Mucosa of gallbladder (tissue), 1 donor: ENCODE measurements around the gene COBL. TPM values are rescaled to one million over a fixed set of nuclear protein-coding genes. Genes with fewer than 3 reads are reported as not detected.

ENCODE experiments used
- DNase-seq: peaks from one replicate; pipeline ENCODE4 v3.0.0-alpha.2; 2020; ENCODE audit warnings: low spot score
- total RNA-seq: library from RNA; stranded (reverse); gene quantifications from one replicate; pipeline ENCODE4 v1.2.1, GENCODE V29; 2021
- donor health status: DM: no; HTN: no; CAD: no.

The COBL gene
- total RNA-seq, 1 donor from 2014 or later, result 87.3 TPM

DNA sequence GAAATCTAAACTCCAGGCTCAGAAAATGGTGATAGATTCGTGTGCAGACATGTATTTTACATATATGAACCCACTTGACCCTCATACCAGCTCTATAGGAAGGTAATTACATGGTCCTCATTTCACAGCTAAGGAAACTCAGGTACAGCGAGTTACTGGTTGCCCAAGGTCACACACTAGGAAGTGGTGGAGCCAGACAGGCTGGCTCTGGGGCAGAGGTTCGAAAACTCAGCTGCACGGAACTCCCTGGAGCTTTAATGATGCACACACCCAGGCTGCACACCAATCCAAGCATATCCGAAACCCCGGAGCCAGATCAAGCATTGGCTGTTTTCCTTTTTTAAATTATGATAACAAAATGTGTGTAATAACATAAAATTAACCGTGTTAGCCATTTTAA lies 172.4 kb downstream of the COBL start:
- no peak for DNase-seq

- DNase-seq, result no peak
Observed at GRCh38 chr7:51142741-51143385, 173.7 kb downstream of the COBL start.

DNA sequence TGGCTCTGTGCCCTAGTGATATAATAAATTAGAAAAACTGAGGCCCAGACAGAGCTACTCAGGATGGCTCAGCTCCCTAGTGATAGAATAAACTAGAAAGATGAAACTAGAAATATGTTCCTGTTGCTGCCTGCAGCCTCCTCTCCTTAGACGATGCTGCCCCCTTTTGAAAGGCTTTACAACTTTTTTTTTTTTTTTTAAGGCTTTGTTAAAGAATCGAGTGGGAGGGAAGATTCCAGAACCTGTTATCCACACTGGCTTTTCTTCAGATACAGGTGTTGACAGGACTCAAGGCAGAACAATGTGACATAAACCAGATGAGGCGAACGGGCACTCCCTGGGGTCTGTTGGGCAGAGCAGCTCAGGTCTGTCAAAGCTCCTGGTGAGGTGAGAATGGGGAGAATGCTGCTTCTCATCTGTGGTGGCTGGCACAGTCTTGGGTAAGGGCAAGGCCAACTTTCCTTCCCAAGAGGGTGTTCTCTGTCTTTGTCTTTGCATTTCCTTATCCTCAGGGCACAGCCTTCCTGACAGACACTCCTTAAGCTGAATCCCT lies 175.1 kb downstream of the COBL start:
- no peak for DNase-seq

DNA sequence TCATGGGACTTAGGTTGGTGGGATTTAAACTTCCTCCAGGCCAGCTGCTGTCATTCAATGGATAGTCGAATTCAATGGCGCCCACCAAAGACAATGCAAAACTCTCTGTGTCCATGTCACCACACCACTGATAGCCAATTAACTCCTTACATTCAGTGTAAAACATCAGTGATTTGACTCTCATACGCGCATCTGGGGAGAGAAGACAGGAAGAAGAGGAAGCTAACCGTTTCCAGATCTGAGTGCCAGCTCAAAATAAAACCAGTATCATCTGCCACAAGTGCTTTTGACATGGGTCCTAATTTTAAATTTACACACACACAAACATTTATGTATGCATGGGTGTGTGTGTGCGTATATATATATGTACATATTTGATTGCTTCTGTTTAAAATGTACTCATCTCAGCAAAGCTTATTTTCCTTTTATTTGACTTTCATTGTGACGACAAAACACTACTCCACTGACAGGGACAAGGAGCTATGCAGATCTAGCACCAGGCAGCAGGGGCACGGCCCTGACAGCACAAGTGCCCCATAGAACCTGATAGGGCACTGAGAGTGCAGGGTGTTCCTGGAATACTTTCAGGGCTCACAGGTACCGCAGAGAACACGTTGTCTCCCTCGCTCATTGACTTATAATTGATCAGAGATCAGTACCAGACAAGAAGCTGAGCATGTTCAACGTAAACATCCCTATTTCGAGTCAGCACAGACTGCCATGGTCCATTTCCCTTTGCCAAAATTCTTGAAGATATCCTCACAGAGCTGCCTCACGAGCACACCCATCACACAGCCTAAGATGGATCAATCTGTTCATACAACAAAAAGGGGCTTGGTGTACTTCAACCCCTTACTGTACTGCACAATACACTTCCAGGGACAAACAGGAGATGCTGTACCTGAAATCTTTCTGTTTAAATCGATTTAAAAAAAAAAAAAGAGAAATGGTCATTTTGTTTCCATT lies 176.1 kb downstream of the COBL start:
- no peak for DNase-seq

- peak; percentile 55 for DNase-seq
Observed at GRCh38 chr7:51139796-51140195, 176.8 kb downstream of the COBL start.

- DNase-seq, result peak; percentile 26
Observed at GRCh38 chr7:51138123-51139085, 178.2 kb downstream of the COBL start.

DNA sequence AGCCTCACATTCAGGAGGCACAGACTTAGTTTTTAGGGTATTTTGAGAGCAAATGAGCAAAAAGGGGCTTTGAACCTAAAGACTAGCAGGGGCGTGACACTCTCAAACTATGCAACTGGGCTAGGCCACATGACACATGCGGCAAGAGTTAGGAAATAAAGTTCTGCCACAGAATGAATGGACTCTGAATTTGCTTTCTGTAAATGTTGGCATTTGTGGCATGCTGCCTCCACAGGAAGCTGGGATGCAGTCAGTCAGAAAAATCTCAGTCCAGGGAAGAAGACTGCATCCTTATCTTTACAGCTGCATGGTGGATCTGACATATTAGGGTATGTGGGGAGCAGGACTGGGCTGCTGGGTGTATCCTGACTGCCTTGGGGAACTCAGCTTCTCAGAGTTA lies 181.0 kb downstream of the COBL start:
- no peak for DNase-seq

DNA sequence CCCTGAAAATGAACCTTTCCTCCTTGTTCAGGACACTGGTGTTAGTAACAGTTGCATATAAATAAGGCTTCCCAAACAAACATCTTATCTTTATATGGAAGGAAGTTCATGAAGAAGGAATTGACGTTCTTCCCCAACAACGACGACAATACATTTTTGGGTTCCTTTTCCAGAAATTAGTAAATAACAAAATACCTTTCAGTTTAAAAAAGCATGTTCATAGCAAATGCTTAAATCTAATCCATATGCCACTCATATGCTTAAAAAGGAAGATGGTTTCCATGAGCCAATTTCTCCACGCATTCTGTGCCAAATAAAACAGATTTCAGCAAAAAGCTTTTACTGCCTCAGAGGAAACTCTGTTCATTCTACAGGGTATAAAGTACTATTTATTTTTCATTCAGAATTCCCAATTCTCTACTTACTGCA lies 182.6 kb downstream of the COBL start:
- DNase-seq, result no peak

DNA sequence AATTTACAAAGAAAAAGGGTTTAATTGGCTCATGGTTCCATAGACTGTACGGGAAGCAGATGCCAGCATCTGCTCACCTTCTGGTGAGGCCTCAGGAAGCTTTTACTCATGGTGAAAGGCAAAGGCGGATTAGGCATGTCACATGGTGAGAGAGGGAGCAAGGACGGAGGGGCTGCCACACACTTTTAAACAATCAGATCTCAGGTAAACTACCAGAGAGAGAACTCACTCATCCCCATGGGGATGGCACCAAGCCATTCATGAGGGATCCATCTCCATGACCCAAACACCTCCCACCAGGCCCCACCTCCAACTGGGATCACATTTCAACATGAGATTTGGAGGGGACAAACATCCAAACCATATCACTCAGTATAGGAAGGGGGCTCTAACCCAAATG lies 183.9 kb downstream of the COBL start:
- no peak for DNase-seq

GRCh38 chr7:51129527-51130472 lies 186.8 kb downstream of the COBL start:
- DNase-seq, result no peak

DNA sequence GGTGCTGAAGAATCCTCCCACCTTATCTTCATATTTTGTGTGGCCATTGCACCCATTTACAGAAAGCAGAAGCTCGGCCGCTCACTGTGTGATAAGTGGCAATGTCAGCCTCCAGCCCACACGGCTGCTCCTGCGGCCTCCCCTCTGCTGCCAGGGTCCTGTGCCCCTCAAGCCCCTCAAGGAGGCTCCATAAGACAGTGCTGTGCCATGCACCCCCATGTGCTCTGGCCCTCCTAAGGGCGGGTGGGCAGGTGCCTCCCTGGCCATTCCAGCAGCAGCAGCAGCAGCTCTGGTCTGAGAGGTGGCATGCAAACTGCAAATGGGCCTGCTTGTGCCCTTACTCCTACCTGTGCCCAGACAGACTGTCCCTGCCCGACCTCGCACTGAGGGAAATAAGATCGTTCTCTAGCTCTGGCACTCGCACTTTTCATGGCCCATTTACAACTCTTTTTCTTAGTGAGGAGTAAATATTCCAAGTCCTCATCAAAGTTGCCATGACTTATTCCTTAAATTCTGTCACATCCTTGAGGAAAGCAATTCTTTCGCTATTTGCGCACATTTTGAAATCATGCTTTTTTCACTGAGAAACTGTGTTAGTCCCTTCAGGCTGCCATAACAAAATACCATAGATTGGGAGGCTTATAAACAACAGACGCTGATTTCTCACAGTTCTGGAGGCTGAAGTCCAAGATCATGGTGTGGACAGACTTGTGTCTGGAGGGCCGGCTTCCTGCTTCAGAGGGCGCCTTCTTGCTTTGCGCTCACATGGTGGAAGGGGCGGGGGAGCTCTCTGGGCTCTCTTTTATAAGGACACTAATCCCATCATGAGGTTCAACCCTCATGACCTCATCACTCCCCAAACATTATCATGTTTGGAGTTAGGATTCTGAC lies 187.8 kb downstream of the COBL start:
- DNase-seq, result no peak

DNA sequence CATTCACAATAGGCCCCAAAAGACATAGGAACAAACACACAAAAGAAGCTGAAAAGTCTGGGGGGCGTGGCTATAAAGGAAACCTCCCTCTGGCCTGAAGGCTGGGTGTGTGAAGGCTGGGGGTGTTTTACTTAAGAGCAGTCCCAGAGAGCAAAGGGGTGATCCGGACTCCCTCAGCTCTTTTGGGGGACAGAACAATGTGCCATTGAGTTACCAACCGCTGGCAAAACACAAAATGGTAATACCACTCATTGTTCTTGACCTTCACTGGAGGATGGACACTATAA lies 189.0 kb downstream of the COBL start:
- DNase-seq, result no peak

- no peak for DNase-seq
Observed at GRCh38 chr7:51126813-51127617, 189.6 kb downstream of the COBL start.

GRCh38 chr7:51126324-51126723 lies 190.3 kb downstream of the COBL start:
- no peak for DNase-seq

DNA sequence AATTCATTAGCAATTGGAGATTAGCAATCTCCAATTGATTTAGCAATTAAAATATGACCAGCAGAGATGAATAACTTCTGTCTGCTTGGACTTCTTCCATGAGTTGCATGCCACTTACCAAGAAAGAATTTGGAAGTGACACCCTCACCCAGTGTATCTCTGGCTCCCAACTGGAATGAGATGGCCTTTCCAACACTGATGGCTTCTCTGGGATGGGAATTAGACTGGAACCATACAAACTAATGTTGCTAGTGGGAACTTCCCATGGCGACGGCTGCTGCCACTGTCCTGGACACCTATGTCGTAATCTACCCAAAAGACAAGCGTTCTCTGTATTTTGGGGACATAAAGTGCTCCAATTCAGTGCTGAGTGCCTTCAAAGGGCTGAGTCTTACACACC lies 192.3 kb downstream of the COBL start:
- DNase-seq, result no peak

GRCh38 chr7:51123322-51124019 lies 193.1 kb downstream of the COBL start:
- peak; percentile 67 for DNase-seq

DNA sequence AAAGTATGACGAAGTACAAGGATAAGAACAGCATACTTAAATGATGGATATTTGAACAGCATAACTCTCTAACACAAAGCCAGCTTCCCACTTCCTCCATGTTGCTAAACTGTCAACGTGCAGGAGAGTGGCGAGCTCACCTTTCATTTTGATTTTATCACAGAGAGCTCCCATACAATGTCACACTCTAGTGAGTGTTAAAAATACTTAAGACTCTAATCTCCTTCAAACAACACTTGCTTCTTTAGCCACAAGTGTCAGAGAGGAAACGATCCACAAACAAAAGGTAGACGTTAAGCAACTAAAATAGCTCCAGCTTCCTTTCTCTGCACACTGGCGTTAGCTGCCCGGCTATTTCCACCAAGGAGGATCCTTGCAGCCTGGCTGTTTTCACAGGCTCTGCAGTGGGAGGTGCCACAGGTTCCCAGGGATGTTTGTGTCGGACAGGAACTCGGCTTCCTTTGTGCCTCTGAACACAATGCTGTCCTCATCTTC lies 194.6 kb downstream of the COBL start:
- no peak for DNase-seq
